OCI-LY1 (cell line): ENCODE results near the gene FLNC.

Experiments
- H2AFZ ChIP-seq: fragments of 200-600 bp; sonication (generic), shearing (Covaris generic); 2 replicates; pipeline ENCODE4 v1.6.0; 2014; ENCODE audit warnings: antibody characterized with exemption, mild to moderate bottlenecking, low read length
- H3F3A ChIP-seq: fragments of 200-600 bp; sonication (generic), shearing (Covaris generic); 2 replicates; pipeline ENCODE4 v1.6.0; 2014; ENCODE audit warnings: mild to moderate bottlenecking, antibody characterized with exemption, low read length, moderate library complexity; ENCODE audit not compliant: insufficient read depth
- H3K27ac ChIP-seq: fragments of 200-600 bp; sonication (generic); 2 replicates; pipeline ENCODE4 v1.5.1; 2014; ENCODE audit warnings: low read length, mixed run types, mild to moderate bottlenecking, low read depth; ENCODE audit not compliant: poor library complexity, severe bottlenecking
- H3K27me3 ChIP-seq: fragments of 200-600 bp; sonication (generic); 2 replicates; pipeline ENCODE4 v1.6.0; 2014; ENCODE audit warnings: antibody characterized with exemption, mild to moderate bottlenecking, low read length, moderate library complexity; ENCODE audit not compliant: insufficient read depth
- H3K36me3 ChIP-seq: fragments of 200-600 bp; sonication (generic); 2 replicates; pipeline ENCODE4 v1.6.1; 2014; ENCODE audit warnings: mild to moderate bottlenecking, antibody characterized with exemption, low read length, moderate library complexity, mixed read lengths; ENCODE audit not compliant: insufficient read depth
- H3K4me1 ChIP-seq: fragments of 200-600 bp; sonication (generic); 2 replicates; pipeline ENCODE4 v1.5.1; 2014; ENCODE audit warnings: mild to moderate bottlenecking, low read length, moderate library complexity; ENCODE audit not compliant: insufficient read depth, severe bottlenecking
- H3K4me2 ChIP-seq: fragments of 200-600 bp; sonication (generic), shearing (Covaris generic); 2 replicates; pipeline ENCODE4 v1.6.1; 2014; ENCODE audit warnings: low read length
- H3K4me3 ChIP-seq: fragments of 200-600 bp; sonication (generic); 2 replicates; pipeline ENCODE4 v1.5.1; 2014; ENCODE audit warnings: low read length, low read depth, mild to moderate bottlenecking, mixed read lengths; ENCODE audit not compliant: poor library complexity, severe bottlenecking
- H3K79me2 ChIP-seq: fragments of 200-600 bp; shearing (Covaris generic); 2 replicates; pipeline ENCODE4 v1.6.1; 2016; ENCODE audit warnings: mixed run types, low read length, mixed read lengths; ENCODE audit not compliant: insufficient read depth
- H3K9ac ChIP-seq: fragments of 200-600 bp; sonication (generic), shearing (Covaris generic); 2 replicates; pipeline ENCODE4 v1.6.1; 2014; ENCODE audit warnings: mild to moderate bottlenecking, low read length, mixed read lengths
- H3K9me2 ChIP-seq: fragments of 200-600 bp; sonication (generic), shearing (Covaris generic); 2 replicates; pipeline ENCODE4 v1.6.1; 2014; ENCODE audit warnings: low read depth, mild to moderate bottlenecking, low read length, mixed read lengths
- H3K9me3 ChIP-seq: fragments of 200-600 bp; shearing (Covaris generic); 2 replicates; pipeline ENCODE4 v1.6.1; 2014; ENCODE audit warnings: low read length, mixed read lengths
- H4K20me1 ChIP-seq: fragments of 200-600 bp; sonication (generic), shearing (Covaris generic); 2 replicates; pipeline ENCODE4 v1.6.0; 2016; ENCODE audit warnings: mild to moderate bottlenecking, low read length; ENCODE audit not compliant: insufficient read depth
- EZH2 ChIP-seq: fragments of 200-600 bp; sonication (generic), shearing (Covaris generic); IDR thresholded peaks from 2 replicates; pipeline ENCODE4 v1.8.0; 2017; ENCODE audit warnings: borderline replicate concordance, mixed run types, mild to moderate bottlenecking, antibody characterized with exemption, low read length, moderate library complexity, mixed read lengths
- TF ChIP-seq, protein P1 (sequence below): fragments of 200-600 bp; sonication (generic), shearing (Covaris generic); IDR thresholded peaks from 2 replicates; pipeline ENCODE4 v1.5.1; 2017; ENCODE audit warnings: mild to moderate bottlenecking, antibody characterized with exemption, low read length, moderate library complexity, mixed read lengths

FLNC gene

DNA sequence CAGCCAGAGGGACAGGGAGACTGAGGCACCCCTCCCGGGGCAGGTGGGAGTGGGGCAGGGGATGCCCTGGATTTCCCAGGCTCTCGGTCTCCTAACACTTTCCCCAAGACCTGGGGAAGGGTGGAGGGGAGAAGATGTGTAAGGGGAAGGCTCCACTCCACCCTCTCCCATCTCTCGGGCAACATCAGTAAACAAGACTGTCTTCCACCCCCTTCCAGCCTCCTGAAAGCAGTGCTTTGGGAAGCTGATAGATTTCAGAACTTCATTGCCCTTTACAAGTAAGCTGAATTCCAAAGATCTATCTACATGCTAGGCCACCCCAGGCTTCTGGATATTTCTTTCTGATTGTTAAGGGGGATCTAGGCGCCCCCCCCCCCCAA is 3.7 kb downstream of the FLNC start:
- Histone ChIP-seq H3K27me3 (peaks cover 17% of the 10 kb centered on the region), H3K9ac (no peak overlapping the region), H3K9me2 (no peaks in the 10 kb centered on the region), H4K20me1 (no peaks in the 10 kb centered on the region), H3K79me2 (no peaks in the 10 kb centered on the region), H3K4me3 (no peak overlapping the region), H3F3A (no peaks in the 10 kb centered on the region), H3K4me2 (no peak overlapping the region), H3K9me3 (no peaks in the 10 kb centered on the region), H3K36me3 (no peaks in the 10 kb centered on the region), H3K4me1 (no peaks in the 10 kb centered on the region), H3K27ac (no peak overlapping the region), H2AFZ (no peak overlapping the region)
- TF ChIP-seq EZH2: no peak
- TF ChIP-seq, protein P1, sequence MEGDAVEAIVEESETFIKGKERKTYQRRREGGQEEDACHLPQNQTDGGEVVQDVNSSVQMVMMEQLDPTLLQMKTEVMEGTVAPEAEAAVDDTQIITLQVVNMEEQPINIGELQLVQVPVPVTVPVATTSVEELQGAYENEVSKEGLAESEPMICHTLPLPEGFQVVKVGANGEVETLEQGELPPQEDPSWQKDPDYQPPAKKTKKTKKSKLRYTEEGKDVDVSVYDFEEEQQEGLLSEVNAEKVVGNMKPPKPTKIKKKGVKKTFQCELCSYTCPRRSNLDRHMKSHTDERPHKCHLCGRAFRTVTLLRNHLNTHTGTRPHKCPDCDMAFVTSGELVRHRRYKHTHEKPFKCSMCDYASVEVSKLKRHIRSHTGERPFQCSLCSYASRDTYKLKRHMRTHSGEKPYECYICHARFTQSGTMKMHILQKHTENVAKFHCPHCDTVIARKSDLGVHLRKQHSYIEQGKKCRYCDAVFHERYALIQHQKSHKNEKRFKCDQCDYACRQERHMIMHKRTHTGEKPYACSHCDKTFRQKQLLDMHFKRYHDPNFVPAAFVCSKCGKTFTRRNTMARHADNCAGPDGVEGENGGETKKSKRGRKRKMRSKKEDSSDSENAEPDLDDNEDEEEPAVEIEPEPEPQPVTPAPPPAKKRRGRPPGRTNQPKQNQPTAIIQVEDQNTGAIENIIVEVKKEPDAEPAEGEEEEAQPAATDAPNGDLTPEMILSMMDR: no peak

DNA sequence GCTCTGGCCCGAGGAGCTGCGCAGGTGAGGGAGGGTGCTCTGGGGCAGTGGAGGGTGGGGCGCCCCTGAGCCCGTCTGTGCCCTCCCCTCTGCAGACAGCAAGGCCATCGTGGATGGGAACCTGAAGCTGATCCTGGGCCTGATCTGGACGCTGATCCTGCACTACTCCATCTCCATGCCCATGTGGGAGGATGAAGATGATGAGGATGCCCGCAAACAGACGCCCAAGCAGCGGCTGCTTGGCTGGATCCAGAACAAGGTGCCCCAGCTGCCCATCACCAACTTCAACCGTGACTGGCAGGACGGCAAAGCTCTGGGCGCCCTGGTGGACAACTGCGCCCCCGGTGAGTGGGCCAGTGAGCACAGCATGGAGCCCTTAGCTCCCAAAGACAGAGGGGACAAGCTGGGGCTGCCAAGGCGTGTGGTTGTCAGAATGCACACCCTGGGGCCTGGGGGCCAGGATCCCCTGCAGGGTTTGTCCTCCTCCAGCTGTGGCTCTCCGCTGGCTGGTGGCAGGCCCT is 5.1 kb downstream of the FLNC start:
- Histone ChIP-seq H3K9ac (no peak overlapping the region), H3F3A (no peaks in the 10 kb centered on the region), H2AFZ (no peak overlapping the region), H3K9me3 (no peaks in the 10 kb centered on the region), H3K9me2 (no peaks in the 10 kb centered on the region), H3K27ac (no peak overlapping the region), H3K4me2 (no peak overlapping the region), H3K27me3 (peaks cover 7% of the 10 kb centered on the region), H3K4me1 (no peaks in the 10 kb centered on the region), H4K20me1 (no peaks in the 10 kb centered on the region), H3K79me2 (no peaks in the 10 kb centered on the region), H3K36me3 (no peaks in the 10 kb centered on the region), H3K4me3 (no peak overlapping the region)
- TF ChIP-seq, protein P1: no peak
- TF ChIP-seq EZH2: no peak

DNA sequence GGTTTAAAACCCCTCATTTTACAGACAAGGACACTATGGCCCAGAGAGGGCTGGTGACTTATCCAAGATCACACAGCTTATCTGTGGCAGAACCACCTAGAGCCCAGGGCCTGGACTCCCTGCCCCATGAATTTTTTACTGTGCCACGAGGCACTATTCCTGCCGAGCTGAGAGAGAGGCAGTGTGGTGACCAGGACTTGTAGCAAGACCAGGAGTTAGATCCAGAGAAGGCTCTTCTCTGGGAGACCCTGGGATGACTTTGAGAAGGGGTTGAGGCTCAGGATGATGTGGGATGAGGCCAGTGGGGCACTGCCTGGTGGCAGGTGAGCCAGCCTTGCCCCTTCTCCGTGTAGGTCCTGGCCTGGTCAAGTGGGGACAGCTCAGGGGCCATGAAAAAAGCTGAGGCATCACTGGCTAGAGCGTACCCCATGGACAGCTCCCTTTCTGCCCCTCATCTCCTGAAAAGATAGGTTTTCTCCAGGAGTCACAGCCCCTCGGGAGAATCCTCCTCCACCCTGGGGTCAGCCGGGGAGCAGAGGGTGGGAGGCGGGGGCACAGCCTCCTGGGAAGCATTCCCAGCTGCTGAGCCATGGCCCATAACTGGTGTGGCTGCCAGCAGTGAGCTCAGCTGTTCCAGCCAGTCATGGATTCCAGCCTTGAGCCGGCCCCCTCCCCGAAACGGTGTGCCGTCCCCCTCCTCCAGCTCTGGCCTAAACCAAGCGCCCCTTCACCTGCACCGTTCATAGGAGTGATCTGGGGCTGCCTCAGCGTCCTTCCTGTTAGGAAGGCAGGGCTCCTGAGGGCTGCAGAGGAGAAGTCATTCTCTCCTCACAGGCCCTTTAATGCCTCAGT is 5.8 kb downstream of the FLNC start:
- Histone ChIP-seq H3K27me3 (peaks cover 5% of the 10 kb centered on the region), H3F3A (no peaks in the 10 kb centered on the region), H3K79me2 (no peaks in the 10 kb centered on the region), H3K9ac (no peak overlapping the region), H3K4me1 (no peaks in the 10 kb centered on the region), H3K9me2 (no peaks in the 10 kb centered on the region), H3K36me3 (no peaks in the 10 kb centered on the region), H3K27ac (no peak overlapping the region), H2AFZ (no peak overlapping the region), H4K20me1 (no peaks in the 10 kb centered on the region), H3K4me3 (no peak overlapping the region), H3K9me3 (no peaks in the 10 kb centered on the region), H3K4me2 (no peak overlapping the region)
- TF ChIP-seq, protein P1: no peak
- no peak for TF ChIP-seq EZH2
